HG02588 (cell line): ENCODE data around the gene VPS13A.
"Not testable (repeated sequence)": the region's sequence is repeated elsewhere in the genome, so short reads cannot be mapped to it uniquely, and the experiment has no call there.

Experiments used
- ATAC-seq: cut with Tn5 transposase; IDR thresholded peaks from one replicate; pipeline ENCODE4 v1.9.1; 2021; ENCODE audit warnings: mild to moderate bottlenecking, moderate library complexity; ENCODE audit not compliant: unreplicated experiment

Gene VPS13A

DNA sequence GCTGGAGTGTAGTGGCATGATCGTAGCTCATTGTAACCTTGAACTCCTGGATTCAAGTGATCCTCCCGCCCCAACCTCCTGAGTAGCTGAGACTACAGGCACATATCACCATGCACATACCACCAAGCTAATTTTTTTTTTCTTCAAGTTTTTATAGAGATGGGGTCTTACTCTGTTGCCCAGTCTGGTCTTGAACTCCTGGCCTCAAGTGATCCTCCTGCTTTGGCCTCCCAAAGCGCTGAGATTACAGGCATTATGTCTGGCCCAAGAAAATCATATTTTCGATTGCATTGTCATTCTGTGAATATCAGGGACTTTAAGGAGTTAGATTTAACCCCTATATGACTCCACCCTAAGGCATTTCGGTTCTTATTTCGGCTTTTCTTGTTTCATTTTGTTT is 116.6 kb downstream of the VPS13A start:
- no peak for ATAC-seq

GRCh38 chr9:77304543-77304942 is 127.2 kb downstream of the VPS13A start:
- peak; percentile 79 for ATAC-seq

GRCh38 chr9:77305622-77306400 is 128.5 kb downstream of the VPS13A start:
- no peak for ATAC-seq

- no peak for ATAC-seq
Measured at GRCh38 chr9:77307166-77307565, 129.8 kb downstream of the VPS13A start.

- ATAC-seq, result no peak
Measured at GRCh38 chr9:77316058-77316457, 138.7 kb downstream of the VPS13A start.

DNA sequence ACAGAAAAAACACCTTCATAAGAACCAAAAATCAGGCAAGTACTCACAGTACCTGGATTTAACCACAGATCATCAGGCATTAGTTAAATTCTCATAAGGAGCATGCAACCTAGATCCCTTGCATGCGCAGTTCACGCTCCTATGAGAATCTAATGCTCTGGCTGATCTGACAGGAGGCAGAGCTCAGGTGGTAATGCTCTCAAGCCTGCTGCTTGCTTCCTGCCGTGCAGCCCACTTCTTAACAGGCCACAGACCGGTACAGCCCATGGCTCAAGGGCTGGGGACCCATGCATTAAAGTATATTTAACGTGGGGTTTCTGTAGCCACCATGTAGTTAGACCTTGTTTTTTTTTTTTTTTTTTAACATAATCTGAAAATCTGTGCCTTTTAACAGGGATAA is 147.7 kb downstream of the VPS13A start:
- no peak for ATAC-seq

GRCh38 chr9:77328102-77328501 is 150.8 kb downstream of the VPS13A start:
- ATAC-seq, result no peak

DNA sequence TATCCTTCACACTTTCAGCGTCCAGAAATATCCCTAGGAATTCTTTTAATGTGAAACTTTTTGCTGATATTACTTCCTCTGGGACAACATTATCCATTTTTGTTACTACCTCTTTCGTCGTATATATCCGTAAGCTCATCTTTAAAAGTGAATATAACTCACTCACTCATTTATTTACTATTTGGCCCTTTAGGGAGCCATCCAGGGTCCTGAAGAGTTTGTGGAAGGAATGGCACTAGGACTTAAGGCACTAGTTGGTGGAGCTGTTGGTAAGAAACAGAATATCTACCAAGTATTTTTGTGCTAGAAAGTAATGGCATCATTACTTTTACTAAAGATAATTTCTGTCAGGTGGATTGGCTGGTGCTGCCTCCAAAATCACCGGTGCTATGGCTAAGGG is 192.7 kb downstream of the VPS13A start:
- no peak for ATAC-seq

GRCh38 chr9:77374266-77374665 is 196.9 kb downstream of the VPS13A start:
- ATAC-seq, result no peak

- ATAC-seq, result no peak
Measured at GRCh38 chr9:77375956-77376532, 198.7 kb downstream of the VPS13A start.

- no peak for ATAC-seq
Measured at GRCh38 chr9:77384406-77384805, 207.1 kb downstream of the VPS13A start.

GRCh38 chr9:77386187-77386586 is 208.9 kb downstream of the VPS13A start:
- ATAC-seq, result no peak

- ATAC-seq, result no peak
Measured at GRCh38 chr9:77391834-77392233, 214.5 kb downstream of the VPS13A start.

DNA sequence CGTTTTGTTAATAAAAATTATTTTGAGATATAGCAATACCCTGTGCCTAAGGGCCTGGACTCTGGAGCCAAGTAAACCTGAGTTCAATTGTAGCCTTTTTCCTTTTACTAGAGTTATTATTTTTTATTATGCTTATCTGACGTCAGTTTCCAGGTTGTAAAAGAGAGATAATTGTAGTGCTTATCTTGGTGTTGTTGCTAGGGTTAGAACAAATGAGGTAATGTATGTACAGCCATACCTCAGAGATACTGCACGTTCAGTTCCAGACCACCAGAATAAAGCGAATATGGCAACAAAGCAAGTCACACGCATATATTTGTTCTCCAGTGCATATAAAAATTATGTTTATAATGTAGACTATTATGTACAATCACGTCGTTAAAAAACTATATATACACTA is 215.0 kb downstream of the VPS13A start:
- ATAC-seq, result no peak

GRCh38 chr9:77398581-77398980 is 221.2 kb downstream of the VPS13A start:
- ATAC-seq, result not testable (repeated sequence)

DNA sequence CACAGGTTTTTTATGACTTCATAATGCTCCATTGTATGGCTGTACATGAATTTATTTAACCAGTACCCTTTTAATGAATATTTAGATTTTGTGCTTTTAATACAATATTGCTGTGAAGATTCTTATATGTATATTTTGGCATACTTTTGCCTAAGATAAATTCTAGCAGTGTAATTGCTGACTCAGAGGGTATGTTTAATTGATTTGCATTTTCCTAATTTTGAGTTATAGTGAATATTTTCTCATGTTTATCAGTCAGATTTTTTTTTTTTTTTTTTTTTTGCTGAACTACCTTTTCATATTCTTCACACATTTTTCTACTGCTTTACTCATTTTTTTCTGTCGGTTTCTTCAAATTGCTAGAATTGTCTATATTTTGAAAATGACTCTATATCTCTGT is 222.6 kb downstream of the VPS13A start:
- no peak for ATAC-seq

GRCh38 chr9:77402286-77402685 is 225.0 kb downstream of the VPS13A start:
- ATAC-seq, result no peak

DNA sequence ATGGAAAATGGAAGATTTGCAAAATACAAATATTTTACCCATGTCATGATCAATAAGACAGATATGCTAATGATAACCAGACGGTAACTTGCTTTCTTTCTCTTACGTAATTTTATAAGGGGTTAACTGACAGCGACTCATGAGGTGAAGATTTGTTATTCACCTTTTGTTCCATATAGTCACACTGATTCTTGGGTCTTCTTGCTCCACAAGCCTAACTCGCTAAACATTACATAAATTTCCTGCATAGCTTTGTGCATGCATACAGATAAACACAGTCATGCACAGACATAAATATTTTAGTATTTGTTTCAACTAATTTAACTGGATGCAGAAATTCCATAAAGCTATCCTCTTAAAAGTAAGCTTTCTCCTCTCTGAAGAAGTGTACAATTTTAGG is 225.9 kb downstream of the VPS13A start:
- ATAC-seq, result no peak

DNA sequence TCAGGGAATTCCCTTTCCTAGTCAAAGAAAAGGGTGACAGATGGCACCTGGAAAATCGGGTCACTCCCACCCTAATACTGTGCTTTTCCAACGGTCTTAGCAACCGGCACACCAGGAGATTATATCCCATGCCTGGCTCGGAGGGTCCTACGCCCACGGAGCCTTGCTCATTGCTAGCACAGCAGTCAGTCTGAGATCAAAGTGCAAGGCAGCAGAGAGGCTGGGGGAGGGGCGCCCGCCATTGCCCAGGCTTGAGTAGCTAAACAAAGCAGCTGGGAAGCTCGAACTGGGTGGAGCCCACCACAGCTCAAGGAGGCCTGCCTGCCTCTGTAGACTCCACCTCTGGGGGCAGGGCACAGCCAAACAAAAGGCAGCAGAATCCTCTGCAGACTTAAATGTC is 231.2 kb downstream of the VPS13A start:
- ATAC-seq, result not testable (repeated sequence)

DNA sequence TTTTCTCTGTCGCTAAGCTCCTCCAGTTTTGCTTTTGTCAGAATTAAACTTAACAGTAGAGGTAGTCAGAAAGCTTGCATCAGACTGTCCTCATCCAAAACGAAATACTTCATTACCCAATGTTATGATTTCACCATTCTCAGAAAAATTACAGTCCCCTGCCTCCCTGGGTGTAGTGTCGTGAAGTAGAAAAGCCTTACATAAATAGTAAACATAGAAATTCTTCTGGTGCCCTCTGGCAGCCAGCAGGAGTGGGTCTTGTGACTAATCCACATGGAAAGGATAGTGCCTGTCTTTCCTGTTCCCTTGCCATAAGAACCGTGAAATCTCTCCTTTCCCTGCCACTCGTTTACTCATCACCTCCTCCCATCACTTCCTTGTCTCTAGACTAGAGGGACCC is 240.2 kb downstream of the VPS13A start:
- ATAC-seq, result no peak

- ATAC-seq, result no peak
Measured at GRCh38 chr9:77418226-77418625, 240.9 kb downstream of the VPS13A start.

- no peak for ATAC-seq
Measured at GRCh38 chr9:77420641-77421040, 243.3 kb downstream of the VPS13A start.
